ENCODE results near the gene SCGN.
"Not testable (repeated sequence)": the region's sequence is repeated elsewhere in the genome, so short reads cannot be mapped to it uniquely, and the experiment has no call there.

Gene SCGN

GRCh38 chr6:25745836-25746235, 93.8 kb downstream of the SCGN start:
- no peak overlapping the region for H3K4me3 ChIP-seq (ENCODE audit: low read depth, low read length, poor library complexity, severe bottlenecking)
- no peak overlapping the region for H2AFZ ChIP-seq (ENCODE audit: low read length)
- H3K9ac ChIP-seq (ENCODE audit: low read length) = no peak overlapping the region
- no peaks in the 10 kb centered on the region for H3F3A ChIP-seq (ENCODE audit: insufficient read depth, low read length)
- H3K9me2 ChIP-seq (ENCODE audit: low read depth, low read length) = no peaks in the 10 kb centered on the region
- H3K79me2 ChIP-seq (ENCODE audit: insufficient read depth, low read length) = no peaks in the 10 kb centered on the region
- TF ChIP-seq EZH2 (IDR thresholded peaks at IDR 0.05; ENCODE audit: borderline replicate concordance, low read length) (no peak), CTCF (IDR thresholded peaks at IDR 0.05; ENCODE audit: low read length) (no peak)
- H4K20me1 ChIP-seq (ENCODE audit: insufficient read depth, low read length) = no peaks in the 10 kb centered on the region
- H3K4me1 ChIP-seq (ENCODE audit: insufficient read depth, low read length, severe bottlenecking) = no peaks in the 10 kb centered on the region
- H3K36me3 ChIP-seq (ENCODE audit: insufficient read depth, low read length) = no peaks in the 10 kb centered on the region
- no peak overlapping the region for H3K4me2 ChIP-seq (ENCODE audit: low read length)
- H3K27ac ChIP-seq (ENCODE audit: low read depth, low read length, poor library complexity, severe bottlenecking) = no peak overlapping the region
- no peaks in the 10 kb centered on the region for H3K9me3 ChIP-seq (ENCODE audit: low read length)
- no peaks in the 10 kb centered on the region for H3K27me3 ChIP-seq (ENCODE audit: insufficient read depth, low read length)

- Histone ChIP-seq H3K4me1 (ENCODE audit: insufficient read depth, low read length, severe bottlenecking) (no peaks in the 10 kb centered on the region), H3K27me3 (ENCODE audit: insufficient read depth, low read length) (no peaks in the 10 kb centered on the region), H2AFZ (ENCODE audit: low read length) (no peak overlapping the region), H3K9me3 (ENCODE audit: low read length) (no peaks in the 10 kb centered on the region), H4K20me1 (ENCODE audit: insufficient read depth, low read length) (no peaks in the 10 kb centered on the region), H3F3A (ENCODE audit: insufficient read depth, low read length) (no peaks in the 10 kb centered on the region), H3K4me2 (ENCODE audit: low read length) (no peak overlapping the region), H3K9ac (ENCODE audit: low read length) (no peak overlapping the region), H3K9me2 (ENCODE audit: low read depth, low read length) (no peaks in the 10 kb centered on the region), H3K4me3 (ENCODE audit: low read depth, low read length, poor library complexity, severe bottlenecking) (no peak overlapping the region), H3K79me2 (ENCODE audit: insufficient read depth, low read length) (no peaks in the 10 kb centered on the region), H3K27ac (ENCODE audit: low read depth, low read length, poor library complexity, severe bottlenecking) (no peak overlapping the region), H3K36me3 (ENCODE audit: insufficient read depth, low read length) (no peaks in the 10 kb centered on the region)
- TF ChIP-seq CTCF (IDR thresholded peaks at IDR 0.05; ENCODE audit: low read length) (0 out of 2 replicates have a peak, but pooled peaks have one; percentile 27), EZH2 (IDR thresholded peaks at IDR 0.05; ENCODE audit: borderline replicate concordance, low read length) (no peak)
Observed at GRCh38 chr6:25746968-25747367, 95.0 kb downstream of the SCGN start.

DNA sequence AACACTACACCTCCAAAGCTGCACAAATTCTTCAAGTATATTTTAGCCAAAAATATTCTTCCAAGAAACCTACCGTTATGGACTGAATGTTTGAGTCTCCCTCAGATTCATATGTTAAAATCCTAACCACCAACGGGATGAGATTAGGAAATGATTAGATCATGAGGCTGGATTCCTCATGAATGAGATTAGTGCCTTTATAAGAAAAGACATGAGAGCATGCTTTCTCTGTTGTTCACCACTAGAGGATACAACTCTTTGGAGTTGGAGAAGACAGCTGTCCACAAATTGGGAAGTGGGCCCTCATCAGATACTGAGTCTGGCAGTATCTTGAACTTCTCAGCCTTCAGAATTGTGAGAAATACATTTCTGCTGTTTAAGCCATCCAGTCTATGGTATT, 95.5 kb downstream of the SCGN start:
- Histone ChIP-seq H4K20me1 (ENCODE audit: insufficient read depth, low read length) (no peaks in the 10 kb centered on the region), H2AFZ (ENCODE audit: low read length) (no peak overlapping the region), H3K4me1 (ENCODE audit: insufficient read depth, low read length, severe bottlenecking) (no peaks in the 10 kb centered on the region), H3K27ac (ENCODE audit: low read depth, low read length, poor library complexity, severe bottlenecking) (no peak overlapping the region), H3K27me3 (ENCODE audit: insufficient read depth, low read length) (no peaks in the 10 kb centered on the region), H3K79me2 (ENCODE audit: insufficient read depth, low read length) (no peaks in the 10 kb centered on the region), H3K4me3 (ENCODE audit: low read depth, low read length, poor library complexity, severe bottlenecking) (no peak overlapping the region), H3K4me2 (ENCODE audit: low read length) (no peak overlapping the region), H3K9ac (ENCODE audit: low read length) (no peak overlapping the region), H3K36me3 (ENCODE audit: insufficient read depth, low read length) (no peaks in the 10 kb centered on the region), H3K9me2 (ENCODE audit: low read depth, low read length) (no peaks in the 10 kb centered on the region), H3K9me3 (ENCODE audit: low read length) (no peaks in the 10 kb centered on the region), H3F3A (ENCODE audit: insufficient read depth, low read length) (no peaks in the 10 kb centered on the region)
- no peak for TF ChIP-seq EZH2 (IDR thresholded peaks at IDR 0.05; ENCODE audit: borderline replicate concordance, low read length)

GRCh38 chr6:25748049-25748448, 96.0 kb downstream of the SCGN start:
- H3K9me3 ChIP-seq (ENCODE audit: low read length) = no peaks in the 10 kb centered on the region
- H3K9me2 ChIP-seq (ENCODE audit: low read depth, low read length) = no peaks in the 10 kb centered on the region
- no peak overlapping the region for H2AFZ ChIP-seq (ENCODE audit: low read length)
- H3K36me3 ChIP-seq (ENCODE audit: insufficient read depth, low read length) = no peaks in the 10 kb centered on the region
- H3F3A ChIP-seq (ENCODE audit: insufficient read depth, low read length) = no peaks in the 10 kb centered on the region
- TF ChIP-seq EZH2 (IDR thresholded peaks at IDR 0.05; ENCODE audit: borderline replicate concordance, low read length) (no peak), CTCF (IDR thresholded peaks at IDR 0.05; ENCODE audit: low read length) (no peak)
- no peaks in the 10 kb centered on the region for H3K4me1 ChIP-seq (ENCODE audit: insufficient read depth, low read length, severe bottlenecking)
- no peak overlapping the region for H3K9ac ChIP-seq (ENCODE audit: low read length)
- H3K4me2 ChIP-seq (ENCODE audit: low read length) = no peak overlapping the region
- H3K79me2 ChIP-seq (ENCODE audit: insufficient read depth, low read length) = no peaks in the 10 kb centered on the region
- H3K27ac ChIP-seq (ENCODE audit: low read depth, low read length, poor library complexity, severe bottlenecking) = no peak overlapping the region
- H3K4me3 ChIP-seq (ENCODE audit: low read depth, low read length, poor library complexity, severe bottlenecking) = no peak overlapping the region
- H3K27me3 ChIP-seq (ENCODE audit: insufficient read depth, low read length) = no peaks in the 10 kb centered on the region
- no peaks in the 10 kb centered on the region for H4K20me1 ChIP-seq (ENCODE audit: insufficient read depth, low read length)

- H4K20me1 ChIP-seq (ENCODE audit: insufficient read depth, low read length); H3K4me3 ChIP-seq (ENCODE audit: low read depth, low read length, poor library complexity, severe bottlenecking); H3K9me3 ChIP-seq (ENCODE audit: low read length); H3K36me3 ChIP-seq (ENCODE audit: insufficient read depth, low read length); H2AFZ ChIP-seq (ENCODE audit: low read length); H3K27ac ChIP-seq (ENCODE audit: low read depth, low read length, poor library complexity, severe bottlenecking); H3K9ac ChIP-seq (ENCODE audit: low read length); H3K79me2 ChIP-seq (ENCODE audit: insufficient read depth, low read length); H3K27me3 ChIP-seq (ENCODE audit: insufficient read depth, low read length); H3K4me2 ChIP-seq (ENCODE audit: low read length); H3K4me1 ChIP-seq (ENCODE audit: insufficient read depth, low read length, severe bottlenecking); H3F3A ChIP-seq (ENCODE audit: insufficient read depth, low read length); H3K9me2 ChIP-seq (ENCODE audit: low read depth, low read length): not testable (repeated sequence)
Observed at GRCh38 chr6:25748601-25749517, 96.8 kb downstream of the SCGN start.

Measured in OCI-LY1 (cell line).